Gastroesophageal sphincter (tissue), 3 donors: Measurements from ENCODE around the gene KIF1C.

Source experiments
- CTCF ChIP-seq, 4 experiments: fragments of 200-600 bp in 2 of 4; fragments of 450-650 bp in 2 of 4; sonication (generic) in 1 of 4; IDR thresholded peaks; one replicate each; pipeline ENCODE4 v1.5.1; 2017 to 2019; ENCODE audit warnings: antibody characterized with exemption in 4 of 4, mild to moderate bottlenecking in 2 of 4, moderate library complexity in 2 of 4
- POLR2AphosphoS5 ChIP-seq: sonication (generic); formaldehyde crosslinking; IDR thresholded peaks from one replicate; pipeline ENCODE4 v1.6.1; 2017; ENCODE audit warnings: antibody characterized with exemption

GRCh38 chr17:5014357-5014756, 16.6 kb downstream of the KIF1C start:
- TF ChIP-seq CTCF (IDR thresholded peaks at IDR 0.05) (no peak), POLR2AphosphoS5 (no peak)
